ENCODE measurements around the gene PXT1.

GRCh38 chr6:36347621-36348020 is 95.0 kb downstream of the PXT1 start:
- TF ChIP-seq CTCF (optimal IDR thresholded peaks at IDR 0.05 in 1 of 3, IDR thresholded peaks at IDR 0.05 in 1 of 3, conservative IDR thresholded peaks at IDR 0.05 in 1 of 3; ENCODE audit: extremely low read depth in 1 of 3, insufficient read depth in 2 of 3, low read length in 3 of 3), result no peak
- TF ChIP-seq EZH2 (IDR thresholded peaks at IDR 0.05; ENCODE audit: low read length), result no peak

Measured in keratinocyte (primary cell).